ENCODE results near the gene HCAR2. TPM values are rescaled to one million over a fixed set of nuclear protein-coding genes. Genes with fewer than 3 reads are reported as not detected.
"Not testable (repeated sequence)": the region's sequence is repeated elsewhere in the genome, so short reads cannot be mapped to it uniquely, and the experiment has no call there.

Gene HCAR2
- total RNA-seq, 4 donors from 2014 or later, result 18.3 to 47.2 (median 22.1) TPM

DNA sequence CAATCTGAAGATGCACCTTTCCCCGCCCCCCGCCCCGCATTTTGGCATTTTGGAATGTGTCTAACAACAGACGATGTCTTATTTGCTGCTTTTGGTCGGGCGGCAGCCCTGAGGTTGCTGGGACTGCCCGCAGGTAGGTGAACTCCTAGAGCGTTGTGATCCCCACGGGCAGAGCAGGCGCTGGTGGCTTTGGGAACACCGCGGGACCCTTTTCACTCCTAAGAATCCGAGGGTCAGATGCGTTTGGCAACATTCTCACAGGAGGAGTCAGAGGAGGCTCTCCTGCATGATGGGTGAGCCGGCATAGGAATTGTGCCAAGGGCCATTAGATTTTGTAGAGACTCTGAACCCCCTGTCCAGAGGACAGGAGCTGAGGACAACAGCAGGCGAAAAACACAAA lies 41.9 kb downstream of the HCAR2 start:
- no peak for DNase-seq (ENCODE audit: low spot score in 2 of 2)
- no peak overlapping the region for H3K4me3 ChIP-seq (ENCODE audit: low read depth, poor library complexity, severe bottlenecking)
- no peak for TF ChIP-seq POLR2A (IDR thresholded peaks at IDR 0.05)
- TF ChIP-seq CTCF (IDR thresholded peaks at IDR 0.05), result no peak
- intact Hi-C loops (cut with DNase I; ENCODE audit: low total_unique reads), result no loop called here
- 81 to 84% methylated on average over 15 to 16 of the region's 16 CpGs for WGBS, 2 donors

- 87 to 89% methylated on average over 6 of the region's 6 CpGs for WGBS, 2 donors
- H3K4me3 ChIP-seq (ENCODE audit: low read depth, poor library complexity, severe bottlenecking), result no peak overlapping the region
- no peak for TF ChIP-seq POLR2A (IDR thresholded peaks at IDR 0.05)
- TF ChIP-seq CTCF (IDR thresholded peaks at IDR 0.05), result no peak
- no peak for DNase-seq (ENCODE audit: low spot score in 2 of 2)
- intact Hi-C loops (cut with DNase I; ENCODE audit: low total_unique reads), result no loop called here
Observed at GRCh38 chr12:122659579-122659978, 43.6 kb downstream of the HCAR2 start.

DNA sequence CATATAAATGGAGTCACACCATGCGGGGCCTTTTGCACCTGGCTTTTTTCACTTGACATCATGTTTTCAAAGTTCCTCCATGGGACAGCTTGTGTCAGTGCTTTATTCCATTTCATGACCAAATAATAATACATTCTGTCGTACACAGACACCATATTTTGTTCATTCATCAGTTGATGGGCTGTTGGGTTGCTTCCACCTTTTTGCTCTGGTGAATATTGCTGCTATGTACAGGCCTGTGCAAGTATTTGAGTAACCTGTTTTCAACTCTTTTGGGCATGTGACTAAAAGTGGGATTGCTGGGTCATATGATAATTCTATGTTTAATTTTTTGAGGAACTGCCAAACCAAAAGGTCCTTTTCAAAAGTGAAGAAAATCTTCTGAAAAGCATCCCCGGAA lies 46.9 kb downstream of the HCAR2 start:
- 71 to 76% methylated on average over 3 of the region's 3 CpGs for WGBS, 2 donors
- TF ChIP-seq POLR2A (IDR thresholded peaks at IDR 0.05) (no peak), CTCF (IDR thresholded peaks at IDR 0.05) (no peak)
- H3K4me3 ChIP-seq (ENCODE audit: low read depth, poor library complexity, severe bottlenecking), result no peak overlapping the region
- intact Hi-C loops (cut with DNase I; ENCODE audit: low total_unique reads), result no loop called here
- no peak for DNase-seq (ENCODE audit: low spot score in 2 of 2)

GRCh38 chr12:122653291-122653690 lies 49.9 kb downstream of the HCAR2 start:
- H3K4me3 ChIP-seq (ENCODE audit: low read depth, poor library complexity, severe bottlenecking); DNase-seq (ENCODE audit: low spot score in 2 of 2); intact Hi-C loops (cut with DNase I; ENCODE audit: low total_unique reads): not testable (repeated sequence)
- WGBS, 2 donors, result 94 to 96% methylated on average over 8 of the region's 8 CpGs

DNA sequence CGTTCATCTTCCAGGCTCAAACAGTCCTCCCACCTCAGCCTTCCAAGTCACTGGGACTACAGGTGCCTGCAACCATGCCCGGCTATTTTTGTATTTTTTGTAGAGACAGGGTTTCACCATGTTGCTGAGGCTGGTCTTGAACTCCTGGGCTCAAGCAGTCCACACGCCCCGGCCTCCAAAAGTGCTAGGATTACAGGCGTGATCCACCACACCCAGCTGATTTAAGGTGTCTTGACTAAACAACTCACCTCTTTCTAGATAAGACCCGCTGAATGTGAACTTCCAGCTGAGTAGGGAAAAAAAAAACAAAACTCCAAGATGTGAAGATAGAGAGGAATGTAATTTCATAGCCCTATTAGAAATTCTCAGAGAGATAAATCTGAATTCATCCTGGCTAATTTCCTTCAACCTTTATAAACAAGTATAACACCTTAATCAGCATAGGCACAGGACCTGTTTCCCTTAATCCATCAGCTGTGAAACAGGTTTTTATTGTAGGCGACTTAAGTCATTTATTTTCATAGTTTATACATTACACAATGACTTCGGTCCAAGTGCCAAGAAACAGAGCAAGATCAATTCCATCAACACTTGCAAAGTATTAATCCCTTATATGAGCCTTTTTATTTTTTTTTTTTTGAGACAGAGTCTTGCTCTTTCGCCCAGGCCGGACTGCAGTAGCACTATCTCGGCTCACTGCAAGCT lies 51.5 kb downstream of the HCAR2 start:
- no peak for DNase-seq (ENCODE audit: low spot score in 2 of 2)
- 39 to 42% methylated on average over 11 of the region's 11 CpGs for WGBS, 2 donors
- intact Hi-C loops (cut with DNase I; ENCODE audit: low total_unique reads), result no loop called here
- no peak overlapping the region for H3K4me3 ChIP-seq (ENCODE audit: low read depth, poor library complexity, severe bottlenecking)
- TF ChIP-seq POLR2A (IDR thresholded peaks at IDR 0.05) (no peak), CTCF (IDR thresholded peaks at IDR 0.05) (no peak)

Other genes with a start within 250 kb of the HCAR2 start
- gene ZCCHC8, start 202.4 kb downstream of the HCAR2 start, total RNA-seq, result 10 to 100 TPM; 22.7 to 27.1 (median 25.3) TPM
- 10 to 100 TPM; 44.2 to 97.9 (median 50.7) TPM for gene RSRC2, start 176.4 kb downstream of the HCAR2 start, total RNA-seq
- gene KNTC1, start 176.1 kb downstream of the HCAR2 start, total RNA-seq, result 10 to 100 TPM in 2 of 4 donors, 1 to 10 TPM in 2; 3.8 to 13.1 (median 10.4) TPM
- 10 to 100 TPM in 2 of 4 donors, 1 to 10 TPM in 2; 3.5 to 15.6 (median 10.2) TPM for gene HCAR3, start 13.5 kb upstream of the HCAR2 start, total RNA-seq
- gene HCAR1, start 27.5 kb upstream of the HCAR2 start, total RNA-seq, result under 1 TPM; 0.15 to 0.39 (median 0.18) TPM
- gene DENR, start 49.5 kb upstream of the HCAR2 start, total RNA-seq, result 10 to 100 TPM; 22.1 to 30.4 (median 24.2) TPM
- gene CCDC62, start 71.2 kb upstream of the HCAR2 start, total RNA-seq, result under 1 TPM; 0.12 to 0.99 (median 0.85) TPM
- gene HIP1R, start 132.1 kb upstream of the HCAR2 start, total RNA-seq, result 100 to 1,000 TPM; 188 to 342 (median 248) TPM
- 10 to 100 TPM; 27.7 to 47.8 (median 42.3) TPM for gene VPS37B, start 192.8 kb upstream of the HCAR2 start, total RNA-seq

Measured in lower leg skin (tissue), 4 donors.